CD4-positive, CD25-positive, alpha-beta regulatory T cell (primary cell): ENCODE results near the gene SGCD. TPM values are rescaled to one million over a fixed set of nuclear protein-coding genes. Genes with fewer than 3 reads are reported as not detected.

Source experiments
- ATAC-seq, 2 donors: fragments of 150-1000 bp; cut with Tn5 transposase; one replicate each; pipeline ENCODE4 v1.10.0; 2021; ENCODE audit warnings: low read depth in 2 of 2, moderate number of reproducible peaks in 2 of 2, moderate library complexity in 1 of 2
- DNase-seq, 3 donors: peaks; one replicate each; pipeline versions ENCODE4 v3.0.0 to v3.0.0-alpha.2; 2012 to 2022; ENCODE audit warnings: mixed read lengths in 1 of 3
- H3K27ac ChIP-seq: one replicate; pipeline ENCODE4 v1.7.0; 2013; ENCODE audit warnings: mild to moderate bottlenecking, low read length; ENCODE audit not compliant: insufficient read depth, poor library complexity, severe bottlenecking
- H3K27me3 ChIP-seq: one replicate; pipeline ENCODE4 v1.7.0; 2013; ENCODE audit warnings: low read length; ENCODE audit not compliant: control insufficient read depth, insufficient read depth
- H3K36me3 ChIP-seq: one replicate; pipeline ENCODE4 v1.7.0; 2013; ENCODE audit warnings: mild to moderate bottlenecking, low read length, moderate library complexity; ENCODE audit not compliant: control insufficient read depth, insufficient read depth
- H3K4me1 ChIP-seq: 2 replicates; pipeline ENCODE4 v1.7.0; 2013; ENCODE audit warnings: mild to moderate bottlenecking, low read length; ENCODE audit not compliant: insufficient read depth, control insufficient read depth, poor library complexity, severe bottlenecking
- H3K4me3 ChIP-seq: one replicate; pipeline ENCODE4 v1.7.0; 2013; ENCODE audit warnings: low read depth, mild to moderate bottlenecking, low read length, moderate library complexity
- H3K9me3 ChIP-seq, 2 experiments: 1 replicate in 1 of 2; 2 replicates in 1 of 2; pipeline ENCODE4 v1.7.0; 2013; ENCODE audit warnings: low read length in 2 of 2, mild to moderate bottlenecking in 1 of 2, moderate library complexity in 1 of 2; ENCODE audit not compliant: control insufficient read depth in 2 of 2
- H3K27ac Mint-ChIP-seq, 3 donors: one replicate each; pipeline ENCODE4 v1.8.0; 2020 to 2022; ENCODE audit warnings: mild to moderate bottlenecking in 3 of 3, mixed read lengths in 3 of 3, moderate library complexity in 2 of 3
- H3K27me3 Mint-ChIP-seq: one replicate; pipeline ENCODE4 v1.8.0; 2022; ENCODE audit warnings: mild to moderate bottlenecking, mixed read lengths
- H3K36me3 Mint-ChIP-seq: one replicate; pipeline ENCODE4 v1.8.0; 2020; ENCODE audit warnings: mixed read lengths
- H3K4me1 Mint-ChIP-seq, 4 donors: one replicate each; pipeline ENCODE4 v1.8.0; 2020 to 2022; ENCODE audit warnings: mixed read lengths in 4 of 4, mild to moderate bottlenecking in 1 of 4
- H3K4me3 Mint-ChIP-seq, 4 donors: one replicate each; pipeline ENCODE4 v1.8.0; 2020 to 2022; ENCODE audit warnings: mild to moderate bottlenecking in 4 of 4, mixed read lengths in 4 of 4, moderate library complexity in 3 of 4
- H3K9me3 Mint-ChIP-seq, 7 donors: one replicate each; pipeline ENCODE4 v1.8.0; 2020 to 2022; ENCODE audit warnings: mixed read lengths in 7 of 7, mild to moderate bottlenecking in 3 of 7, moderate library complexity in 2 of 7
- polyA plus RNA-seq, 4 donors: library from polyadenylated mRNA; unstranded; fragments of 300-500 nt; fragmentation: Illumina TruSeq; gene quantifications; one replicate each; pipeline ENCODE4 v1.2.3, GENCODE V29; 2021
- total RNA-seq: library from RNA; stranded (reverse); gene quantifications from one replicate; pipeline ENCODE4 v1.2.3, GENCODE V29; 2022

The SGCD gene
- total and polyA plus RNA-seq, 5 donors from 2014 or later = not detected

DNA sequence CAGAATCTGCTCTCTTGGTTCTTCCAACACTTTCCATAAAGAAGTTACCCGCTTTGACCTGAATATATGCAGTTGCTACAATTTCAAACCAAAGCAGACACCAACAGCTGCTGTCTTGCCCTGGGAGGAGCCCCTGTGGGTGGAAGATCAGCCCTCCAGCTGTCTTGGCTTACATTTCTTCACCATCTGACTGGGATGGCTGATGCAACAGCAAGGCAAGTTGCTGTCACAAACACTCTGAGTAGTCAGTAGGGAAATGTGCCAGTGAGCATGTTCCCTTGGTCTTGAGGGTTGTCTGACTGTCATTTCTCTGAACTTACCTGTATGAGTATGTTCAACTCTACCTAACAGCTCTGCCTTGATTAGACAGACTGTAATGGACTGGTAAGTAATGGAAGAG lies 152.9 kb downstream of the SGCD start:
- Histone ChIP-seq H3K4me1 (no peaks in the 10 kb centered on the region), H3K4me3 (no peak overlapping the region), H3K9me3 (no peaks in the 10 kb centered on the region), H3K36me3 (no peaks in the 10 kb centered on the region), H3K27me3 (no peaks in the 10 kb centered on the region), H3K27ac (no peak overlapping the region)
- no peaks in the 10 kb centered on the region for H3K4me1 Mint-ChIP-seq
- H3K9me3 Mint-ChIP-seq = peaks cover 0 to 4% (median 0%) of the 10 kb centered on the region in 7 donors
- no peaks in the 10 kb centered on the region for H3K36me3 Mint-ChIP-seq
- no peak for ATAC-seq
- no peak overlapping the region for H3K27ac Mint-ChIP-seq
- H3K27me3 Mint-ChIP-seq = no peaks in the 10 kb centered on the region
- no peak for DNase-seq
- no peak overlapping the region for H3K4me3 Mint-ChIP-seq

DNA sequence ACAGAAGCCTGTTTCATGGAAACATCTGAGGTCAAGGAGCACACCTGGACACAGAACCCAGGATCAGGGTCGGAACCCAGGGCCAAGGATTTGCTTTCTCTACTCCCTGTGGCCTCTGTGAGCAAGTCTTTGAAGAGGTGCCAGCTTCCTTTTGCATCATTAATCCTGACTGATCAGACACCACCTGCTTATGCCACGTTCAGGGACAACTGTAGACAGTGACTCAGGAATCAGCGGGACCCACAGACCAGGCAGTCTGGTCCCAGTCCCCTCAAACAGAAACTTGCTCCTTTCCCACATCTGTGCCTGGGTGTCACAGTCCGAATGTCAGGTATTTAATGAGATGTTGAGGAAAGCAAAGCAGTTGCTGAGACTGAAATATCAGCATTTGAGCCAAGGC lies 154.8 kb downstream of the SGCD start:
- DNase-seq (no peak), ATAC-seq (no peak)
- Mint-ChIP-seq H3K9me3 (peaks cover 0 to 4% (median 0%) of the 10 kb centered on the region in 7 donors), H3K27ac (no peak overlapping the region), H3K27me3 (no peaks in the 10 kb centered on the region), H3K4me1 (no peaks in the 10 kb centered on the region), H3K36me3 (peaks cover 3% of the 10 kb centered on the region), H3K4me3 (no peak overlapping the region)
- Histone ChIP-seq H3K9me3 (no peaks in the 10 kb centered on the region), H3K27ac (no peak overlapping the region), H3K27me3 (no peaks in the 10 kb centered on the region), H3K4me1 (no peaks in the 10 kb centered on the region), H3K36me3 (no peaks in the 10 kb centered on the region), H3K4me3 (no peak overlapping the region)

DNA sequence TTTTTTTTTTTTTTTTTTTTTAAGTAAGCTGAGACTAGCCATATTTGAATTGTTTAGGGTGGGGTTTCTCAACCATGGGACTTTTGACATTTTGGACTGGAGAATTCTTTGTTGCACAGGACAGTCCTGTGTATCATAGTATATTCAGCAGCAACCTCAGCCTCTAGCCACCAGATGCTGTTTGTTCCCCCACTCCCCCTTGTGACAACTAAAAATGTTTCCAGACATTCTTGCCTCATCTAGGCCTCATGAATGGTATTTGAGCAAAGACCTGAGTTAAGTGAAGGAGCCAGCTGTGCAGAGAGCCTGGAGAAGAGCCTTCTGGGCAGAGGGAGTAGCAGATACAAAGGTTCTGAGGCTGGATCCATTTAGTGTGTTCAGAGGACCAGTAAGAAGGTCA lies 155.9 kb downstream of the SGCD start:
- no peaks in the 10 kb centered on the region for H3K4me1 Mint-ChIP-seq
- peaks cover 3% of the 10 kb centered on the region for H3K36me3 Mint-ChIP-seq
- peaks cover 0 to 9% (median 5%) of the 10 kb centered on the region in 7 donors for H3K9me3 Mint-ChIP-seq
- H3K27ac ChIP-seq = no peak overlapping the region
- ATAC-seq = no peak
- H3K4me1 ChIP-seq = no peaks in the 10 kb centered on the region
- H3K9me3 ChIP-seq = no peaks in the 10 kb centered on the region
- no peaks in the 10 kb centered on the region for H3K27me3 Mint-ChIP-seq
- no peak overlapping the region for H3K27ac Mint-ChIP-seq
- H3K4me3 Mint-ChIP-seq = no peak overlapping the region
- H3K36me3 ChIP-seq = no peaks in the 10 kb centered on the region
- DNase-seq = no peak
- H3K27me3 ChIP-seq = no peaks in the 10 kb centered on the region
- no peak overlapping the region for H3K4me3 ChIP-seq

DNA sequence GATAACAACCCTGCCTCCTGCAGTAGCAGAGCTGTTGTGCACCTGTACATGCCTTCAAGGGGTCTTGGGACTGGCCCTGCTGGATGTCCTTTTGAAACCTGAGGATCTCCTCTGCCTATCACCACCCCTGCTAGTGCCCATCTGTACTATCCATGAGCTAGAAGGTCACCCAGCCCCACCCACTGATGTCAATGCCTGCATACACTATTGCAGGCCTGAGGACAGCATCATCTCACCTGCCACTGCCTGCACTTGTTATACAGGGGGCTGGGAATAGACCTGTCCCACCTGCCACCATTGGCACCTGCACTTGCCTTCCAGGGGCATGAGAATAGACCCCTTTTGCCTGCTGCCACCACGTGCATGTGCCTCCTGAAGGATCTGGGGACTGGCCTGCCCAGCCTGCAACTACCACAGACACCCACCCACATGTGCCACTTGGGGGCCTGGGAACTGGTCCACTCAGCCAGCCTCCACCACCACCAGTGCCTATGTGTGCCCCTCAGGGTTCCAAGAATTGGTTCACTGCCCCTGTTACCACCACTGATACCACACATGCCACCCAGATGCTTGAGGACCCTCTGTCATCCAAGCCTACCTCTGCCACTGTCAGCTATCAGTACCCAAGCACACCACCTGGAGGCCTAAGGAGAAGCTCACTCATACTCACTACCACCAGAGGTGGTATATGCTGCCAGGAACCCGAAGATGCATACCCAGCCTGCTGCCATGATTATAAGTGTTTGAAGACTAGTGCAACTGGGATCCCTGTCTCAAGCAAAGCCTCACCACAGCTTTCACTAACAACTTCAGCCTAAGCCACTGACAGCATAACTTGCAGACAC lies 159.7 kb downstream of the SGCD start:
- Histone ChIP-seq H3K27me3 (no peaks in the 10 kb centered on the region), H3K4me1 (no peaks in the 10 kb centered on the region), H3K36me3 (no peaks in the 10 kb centered on the region), H3K4me3 (no peak overlapping the region), H3K27ac (no peak overlapping the region), H3K9me3 (peaks cover 0 to 7% of the 10 kb centered on the region in 2 experiments)
- no peaks in the 10 kb centered on the region for H3K4me1 Mint-ChIP-seq
- H3K9me3 Mint-ChIP-seq = peaks cover 0 to 21% (median 5%) of the 10 kb centered on the region in 7 donors
- H3K27me3 Mint-ChIP-seq = peaks cover 9% of the 10 kb centered on the region
- H3K27ac Mint-ChIP-seq = no peak overlapping the region
- H3K36me3 Mint-ChIP-seq = peaks cover 3% of the 10 kb centered on the region
- ATAC-seq (no peak), DNase-seq (no peak)
- H3K4me3 Mint-ChIP-seq = no peak overlapping the region

DNA sequence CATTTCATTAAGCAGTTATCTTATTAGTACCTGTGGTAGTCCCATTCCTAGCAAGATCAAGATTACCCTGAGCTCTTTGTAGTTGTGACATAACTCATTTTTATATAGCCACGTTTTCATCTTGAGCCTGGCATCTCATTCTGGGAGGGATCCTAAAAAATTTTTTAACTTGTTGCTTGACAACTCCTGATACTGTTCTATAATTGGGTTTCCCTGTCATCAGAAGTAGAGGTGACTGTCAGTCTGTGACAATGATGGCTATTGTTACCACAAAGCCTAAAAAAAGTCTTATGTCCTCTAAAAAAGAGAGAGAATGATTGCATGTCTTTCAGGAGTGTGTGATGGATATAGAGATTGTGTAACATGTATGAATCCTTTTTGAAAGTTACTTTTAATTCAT lies 164.8 kb downstream of the SGCD start:
- no peak overlapping the region for H3K27ac Mint-ChIP-seq
- Histone ChIP-seq H3K4me1 (no peaks in the 10 kb centered on the region), H3K4me3 (no peak overlapping the region), H3K27me3 (no peaks in the 10 kb centered on the region), H3K9me3 (peaks cover 0 to 7% of the 10 kb centered on the region in 2 experiments), H3K36me3 (no peaks in the 10 kb centered on the region), H3K27ac (no peak overlapping the region)
- peak overlapping the region in 1 of 4 donors; percentile 10 for H3K4me3 Mint-ChIP-seq
- H3K4me1 Mint-ChIP-seq = no peaks in the 10 kb centered on the region
- H3K9me3 Mint-ChIP-seq = peaks cover 0 to 19% (median 7%) of the 10 kb centered on the region in 7 donors
- ATAC-seq (no peak), DNase-seq (no peak)
- H3K36me3 Mint-ChIP-seq = no peaks in the 10 kb centered on the region
- peaks cover 9% of the 10 kb centered on the region for H3K27me3 Mint-ChIP-seq

DNA sequence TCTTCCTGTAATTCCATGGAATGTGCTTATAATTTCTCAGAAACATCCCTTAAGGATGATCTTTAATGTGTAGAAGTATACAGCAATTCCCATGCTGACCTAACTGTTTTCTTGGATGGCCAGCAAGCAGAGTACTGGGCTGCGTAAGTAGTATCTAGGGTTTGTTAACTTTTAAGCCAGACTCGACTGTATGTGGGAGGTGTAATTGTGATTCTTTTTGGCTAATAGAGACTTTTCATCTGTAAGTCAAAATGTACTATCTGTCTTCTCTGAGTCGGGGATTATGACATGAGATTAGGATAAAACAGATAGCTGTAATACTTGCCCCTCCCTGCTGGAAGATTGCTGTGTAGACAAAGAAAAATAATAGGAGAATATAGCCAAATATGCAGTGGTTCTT lies 169.3 kb downstream of the SGCD start:
- Mint-ChIP-seq H3K4me3 (no peak overlapping the region), H3K27ac (no peak overlapping the region), H3K9me3 (peaks cover 0 to 3% (median 0%) of the 10 kb centered on the region in 7 donors), H3K4me1 (no peaks in the 10 kb centered on the region), H3K36me3 (no peaks in the 10 kb centered on the region), H3K27me3 (no peaks in the 10 kb centered on the region)
- H3K4me1 ChIP-seq = no peaks in the 10 kb centered on the region
- H3K27ac ChIP-seq = no peak overlapping the region
- no peaks in the 10 kb centered on the region for H3K27me3 ChIP-seq
- DNase-seq = no peak
- ATAC-seq = no peak
- H3K4me3 ChIP-seq = no peak overlapping the region
- no peaks in the 10 kb centered on the region for H3K36me3 ChIP-seq
- H3K9me3 ChIP-seq = no peaks in the 10 kb centered on the region

DNA sequence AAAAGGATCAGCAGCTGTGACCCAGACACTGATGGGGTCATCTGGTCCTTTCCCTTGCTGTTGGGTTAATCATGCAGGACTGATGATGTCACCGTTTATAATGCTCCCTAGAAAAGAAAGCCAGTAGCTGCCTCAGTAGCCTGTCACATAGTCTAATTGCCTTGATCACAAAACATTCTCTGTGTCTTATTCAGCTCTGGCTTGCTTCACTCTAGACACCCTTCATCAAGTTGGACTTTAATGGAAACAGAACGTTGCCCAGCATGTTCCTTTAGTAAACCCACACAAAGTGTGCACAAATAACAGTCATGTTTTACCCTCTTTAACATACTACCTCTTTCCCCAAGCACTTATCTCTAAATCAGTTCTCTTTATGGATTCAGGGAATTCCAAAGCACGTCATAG lies 170.8 kb downstream of the SGCD start:
- no peak overlapping the region for H3K27ac ChIP-seq
- Mint-ChIP-seq H3K9me3 (peaks cover 0 to 3% (median 0%) of the 10 kb centered on the region in 7 donors), H3K27ac (no peak overlapping the region), H3K27me3 (peaks cover 4% of the 10 kb centered on the region), H3K4me1 (no peaks in the 10 kb centered on the region), H3K36me3 (no peaks in the 10 kb centered on the region), H3K4me3 (no peak overlapping the region)
- no peaks in the 10 kb centered on the region for H3K36me3 ChIP-seq
- ATAC-seq (no peak), DNase-seq (no peak)
- H3K4me1 ChIP-seq = no peaks in the 10 kb centered on the region
- no peaks in the 10 kb centered on the region for H3K9me3 ChIP-seq
- H3K27me3 ChIP-seq = no peaks in the 10 kb centered on the region
- no peak overlapping the region for H3K4me3 ChIP-seq
